Heart left ventricle (tissue), 13 donors: ENCODE measurements around the gene RAB3C.

Experiments
- POLR2A ChIP-seq, 2 donors: fragments of 450-650 bp; IDR thresholded peaks; one replicate each; pipeline ENCODE4 v1.6.1; 2017; ENCODE audit warnings: antibody characterized with exemption in 2 of 2, mild to moderate bottlenecking in 2 of 2, moderate library complexity in 2 of 2
- TF ChIP-seq, protein P1 (sequence below), 12 donors: fragments of 200-600 bp; sonication (generic) in 4 of 12; IDR thresholded peaks; one replicate each; pipeline versions ENCODE4 v1.5.0 to v1.8.0; 2018 to 2022; ENCODE audit warnings: antibody characterized with exemption in 12 of 12, mild to moderate bottlenecking in 5 of 12
- donor health status: ischemic (EF 13 %, LVEDD 7.1; RV severe dilation, severe dysfunction).
- donor health status: DM: no; HTN: yes; CAD: no.
- donor health status: DM: no; HTN: no; CAD: no.
- donor health status: ischemic (EF 25% LVEDD 6.9; RV normal size, moderate dysfunction).
- donor health status: ischemic (EF 25% LVEDD 5.7; RV mildly dilated, moderate dysfunction).
- donor health status: ischemic (EF 35%, LVEDD 5.7; RV mildly dilated, moderate dysfunction).
- donor health status: nonischemic (EF 11% LVEDD 7.7; RV severe dilation, severe dysfunction).
- donor health status: DM: yes; HTN: yes; CAD: no.
- donor health status: PGD.
- donor health status: ischemic (EF 29% LVEDD 5.4; RV normal size, mild dysfunction).
- donor health status: nonischemic (EF 23%, LVEDD 6.1; RV moderate dilation, normal function).

DNA sequence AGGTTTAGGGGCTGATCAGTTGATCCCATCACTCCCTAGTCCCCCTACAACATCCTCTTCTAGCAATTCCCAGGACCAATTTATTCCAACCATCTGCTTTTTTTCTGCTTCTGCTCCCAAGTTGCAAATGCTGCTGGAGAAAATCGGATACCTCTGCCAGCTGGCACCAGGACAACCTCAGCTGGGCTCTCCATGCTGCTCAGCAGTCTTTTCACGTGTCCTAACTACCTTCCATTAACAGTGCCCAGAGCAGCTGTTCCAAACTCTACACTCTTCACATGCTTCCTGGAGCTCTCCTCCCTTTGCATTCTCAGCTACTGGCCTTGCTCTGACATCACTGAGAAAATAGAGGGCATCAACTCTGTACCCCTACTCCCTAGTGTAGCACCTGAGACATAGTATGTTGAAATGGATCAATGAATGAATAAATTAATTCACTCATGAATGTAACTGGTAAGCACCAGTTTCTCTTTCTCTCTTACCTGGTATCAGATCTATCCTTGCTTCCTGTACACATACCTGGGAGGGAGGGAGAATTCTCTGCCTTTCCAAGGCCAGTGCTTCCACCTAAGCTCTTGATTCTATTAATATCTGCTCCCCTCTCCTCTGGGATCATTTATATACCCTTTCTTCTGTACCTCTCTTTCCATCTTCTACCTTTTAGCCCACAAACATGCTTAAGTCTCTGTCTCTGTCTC lies 191.0 kb downstream of the RAB3C start:
- TF ChIP-seq, protein P1, sequence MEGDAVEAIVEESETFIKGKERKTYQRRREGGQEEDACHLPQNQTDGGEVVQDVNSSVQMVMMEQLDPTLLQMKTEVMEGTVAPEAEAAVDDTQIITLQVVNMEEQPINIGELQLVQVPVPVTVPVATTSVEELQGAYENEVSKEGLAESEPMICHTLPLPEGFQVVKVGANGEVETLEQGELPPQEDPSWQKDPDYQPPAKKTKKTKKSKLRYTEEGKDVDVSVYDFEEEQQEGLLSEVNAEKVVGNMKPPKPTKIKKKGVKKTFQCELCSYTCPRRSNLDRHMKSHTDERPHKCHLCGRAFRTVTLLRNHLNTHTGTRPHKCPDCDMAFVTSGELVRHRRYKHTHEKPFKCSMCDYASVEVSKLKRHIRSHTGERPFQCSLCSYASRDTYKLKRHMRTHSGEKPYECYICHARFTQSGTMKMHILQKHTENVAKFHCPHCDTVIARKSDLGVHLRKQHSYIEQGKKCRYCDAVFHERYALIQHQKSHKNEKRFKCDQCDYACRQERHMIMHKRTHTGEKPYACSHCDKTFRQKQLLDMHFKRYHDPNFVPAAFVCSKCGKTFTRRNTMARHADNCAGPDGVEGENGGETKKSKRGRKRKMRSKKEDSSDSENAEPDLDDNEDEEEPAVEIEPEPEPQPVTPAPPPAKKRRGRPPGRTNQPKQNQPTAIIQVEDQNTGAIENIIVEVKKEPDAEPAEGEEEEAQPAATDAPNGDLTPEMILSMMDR (IDR thresholded peaks at IDR 0.05), result no peak
- no peak for TF ChIP-seq POLR2A (IDR thresholded peaks at IDR 0.05)
